Measurements from ENCODE around the gene JHY. TPM values are rescaled to one million over a fixed set of nuclear protein-coding genes. Genes with fewer than 3 reads are reported as not detected.

The JHY gene
- total and polyA plus RNA-seq, 2 of the 8 experiments (the other 6 are each of a cell fraction or from before 2014, with no cell fraction given), result 0.29 to 0.91 TPM

GRCh38 chr11:122984186-122985011 is 101.8 kb downstream of the JHY start (continued):
- TF ChIP-seq HDAC2 (IDR thresholded peaks at IDR 0.05; ENCODE audit: borderline replicate concordance in 1 of 2, low read depth in 2 of 2, low read length in 2 of 2) (0 out of 4 replicates have a peak, but pooled peaks of 1 of the 2 experiments have one; percentile 24), HDAC6 (IDR thresholded peaks at IDR 0.05; ENCODE audit: low read depth, low read length) (no peak), CBX5 (IDR thresholded peaks at IDR 0.05; ENCODE audit: low read depth, low read length) (no peak), NANOG (IDR thresholded peaks at IDR 0.05; ENCODE audit: insufficient read depth, low read depth, low read length, poor library complexity, severe bottlenecking) (no peak), SIX5 (IDR thresholded peaks at IDR 0.05; ENCODE audit: low read depth, low read length) (no peak), SUZ12 (IDR thresholded peaks at IDR 0.05; ENCODE audit: low read length) (peak; percentile 83), EGR1 (IDR thresholded peaks at IDR 0.05; ENCODE audit: borderline replicate concordance, low read depth, low read length) (no peak), TAF1 (IDR thresholded peaks at IDR 0.05; ENCODE audit: low read depth, low read length) (0 out of 2 replicates have a peak, but pooled peaks have one; percentile 22), CEBPB (IDR thresholded peaks at IDR 0.05; ENCODE audit: low read depth, low read length) (no peak), TAF7 (optimal IDR thresholded peaks at IDR 0.05; ENCODE audit: borderline replicate concordance, low read depth, low read length) (no peak), RBBP5 (IDR thresholded peaks at IDR 0.05; ENCODE audit: borderline replicate concordance, low read depth, low read length) (0 out of 2 replicates have a peak, but pooled peaks have one; percentile 17), ATF3 (IDR thresholded peaks at IDR 0.05; ENCODE audit: insufficient read depth, low read depth, low read length) (no peak), KDM4A (IDR thresholded peaks at IDR 0.05; ENCODE audit: low read depth, low read length, severe bottlenecking) (peak; percentile 82), CHD2 (IDR thresholded peaks at IDR 0.05; ENCODE audit: low read length) (no peak), KDM5A (IDR thresholded peaks at IDR 0.05; ENCODE audit: low read length) (no peak), SP2 (IDR thresholded peaks at IDR 0.05; ENCODE audit: low read length) (no peak), KDM1A (IDR thresholded peaks at IDR 0.05; ENCODE audit: borderline replicate concordance, low read length) (no peak), POLR2AphosphoS5 (IDR thresholded peaks at IDR 0.05; ENCODE audit: low read depth, low read length) (no peak), TCF12 (IDR thresholded peaks at IDR 0.05; ENCODE audit: low read depth, low read length) (no peak), NRF1 (IDR thresholded peaks at IDR 0.05; ENCODE audit: low read depth, low read length) (0 out of 2 replicates have a peak, but pooled peaks have one; percentile 31), CHD1 (IDR thresholded peaks at IDR 0.05; ENCODE audit: low read depth, low read length) (no peak), SIN3A (conservative IDR thresholded peaks at IDR 0.05 in 1 of 2, IDR thresholded peaks at IDR 0.05 in 1 of 2; ENCODE audit: low read depth in 1 of 2, low read length in 2 of 2) (peak in 1 of 2 experiments; percentile 67; a peak in 1 of 4 replicates)
- TF ChIP-seq, protein P1, sequence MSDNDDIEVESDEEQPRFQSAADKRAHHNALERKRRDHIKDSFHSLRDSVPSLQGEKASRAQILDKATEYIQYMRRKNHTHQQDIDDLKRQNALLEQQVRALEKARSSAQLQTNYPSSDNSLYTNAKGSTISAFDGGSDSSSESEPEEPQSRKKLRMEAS (IDR thresholded peaks at IDR 0.05), result no peak

Measured in H1 (cell line).